Stimulated activated CD8-positive, alpha-beta memory T cell treated with anti-CD3 and anti-CD28 coated beads, Interleukin-7, amount 100 ng/mL, for 24 hours (primary cell): ENCODE measurements around the gene COL11A2.

Experiments used
- DNase-seq: peaks from one replicate; pipeline ENCODE4 v3.0.0-alpha.2; 2020; ENCODE audit warnings: low read depth

Gene COL11A2

GRCh38 chr6:33192671-33193602 lies 670 bp upstream of the COL11A2 start:
- DNase-seq = no peak

DNA sequence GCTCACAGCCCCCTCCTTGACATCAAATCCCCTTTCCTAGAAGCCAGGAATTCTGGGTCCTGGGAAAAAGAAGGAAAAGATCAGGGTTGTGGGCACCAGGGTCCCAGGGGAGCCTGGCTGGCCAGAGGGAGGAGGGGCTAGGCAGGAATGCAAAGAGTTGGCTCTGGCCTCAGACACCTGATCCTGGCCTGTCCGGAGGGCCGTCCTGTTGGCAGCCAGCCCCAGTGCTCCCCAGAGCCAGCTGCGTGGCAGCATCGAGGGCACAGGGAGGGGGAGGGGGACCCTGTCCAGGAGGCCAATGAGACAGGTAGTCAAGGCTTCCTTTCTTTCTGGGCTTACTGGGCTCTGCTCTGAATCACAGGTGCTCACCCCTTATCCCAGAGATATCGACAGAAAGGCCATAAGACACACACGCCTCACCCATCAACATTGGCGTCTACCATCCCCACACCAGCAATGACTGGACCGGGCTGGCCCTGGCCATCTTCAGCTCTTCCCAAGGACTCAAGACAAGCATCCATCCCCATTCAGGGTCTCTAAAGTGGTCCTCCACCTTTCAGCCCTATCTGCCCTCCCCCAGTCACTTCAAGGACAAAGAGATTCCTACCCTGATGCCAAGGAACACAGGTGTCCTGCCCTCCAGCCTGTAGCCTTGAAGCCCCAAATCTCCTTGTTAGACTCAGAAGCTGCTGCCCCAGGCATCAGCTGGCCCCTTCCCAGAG lies 723 bp downstream of the COL11A2 start:
- no peak for DNase-seq

- no peak for DNase-seq
Observed at GRCh38 chr6:33190504-33191107, 1.7 kb downstream of the COL11A2 start.

DNA sequence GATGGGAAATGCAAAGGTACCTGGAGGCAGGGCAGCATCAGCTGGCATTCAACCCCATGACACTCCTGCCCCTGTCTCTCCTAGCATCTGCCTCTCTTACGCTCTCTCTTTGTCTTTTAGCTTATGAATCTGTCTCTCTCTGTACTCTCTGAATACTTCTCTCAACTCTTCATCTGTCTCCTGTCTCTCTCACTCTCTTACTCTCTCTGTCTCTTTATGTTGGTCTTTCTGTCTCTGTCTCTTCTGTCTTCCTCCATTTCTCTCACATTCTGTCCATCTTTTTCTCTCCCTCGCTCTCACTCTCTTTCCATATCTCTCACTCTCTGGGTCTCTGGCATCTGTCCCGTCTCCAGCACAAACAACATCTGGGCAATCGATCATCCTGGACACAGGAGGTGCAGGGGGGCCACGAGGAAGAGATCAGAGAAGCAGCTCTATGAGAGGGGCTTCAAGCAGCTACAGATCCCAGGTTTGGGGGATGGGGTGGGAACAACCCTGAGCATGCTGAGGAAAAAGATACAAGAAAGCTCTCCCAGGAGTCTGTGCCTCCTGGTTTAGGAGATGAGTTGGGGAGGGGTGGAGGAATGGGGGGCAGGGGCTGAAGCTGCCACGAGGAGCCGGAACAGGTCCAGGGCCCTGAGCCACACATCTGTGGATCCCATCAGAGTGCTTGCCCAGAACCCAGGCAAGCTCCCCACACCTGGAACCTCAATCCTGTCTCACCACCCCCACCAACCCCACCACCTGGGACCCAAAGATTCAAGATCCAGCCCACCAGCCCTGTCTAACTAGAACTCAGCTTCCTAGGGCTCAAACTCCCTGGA lies 2.4 kb downstream of the COL11A2 start:
- DNase-seq = no peak

- no peak for DNase-seq
Observed at GRCh38 chr6:33189164-33189563, 3.1 kb downstream of the COL11A2 start.

DNA sequence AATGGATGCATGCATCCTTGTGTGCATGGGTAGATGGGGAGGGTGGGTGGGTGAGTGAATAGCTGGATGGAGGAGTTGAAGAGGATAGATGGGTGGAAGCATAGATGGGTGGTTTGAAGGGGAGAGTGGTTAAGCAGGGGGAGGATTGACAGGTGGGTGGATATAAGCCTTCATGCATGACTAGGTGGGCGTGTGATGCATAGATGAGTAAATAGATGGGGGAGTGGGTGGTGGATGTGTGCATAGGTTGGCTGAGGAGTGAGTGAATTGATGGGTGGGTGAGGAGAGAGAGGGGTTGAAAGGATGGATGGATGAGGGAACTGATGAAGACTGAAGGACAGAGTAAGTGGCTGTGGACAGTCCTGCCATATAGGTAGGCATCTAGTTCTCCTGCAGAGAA lies 4.5 kb downstream of the COL11A2 start:
- DNase-seq = no peak

- DNase-seq = no peak
Observed at GRCh38 chr6:33185654-33186187, 6.5 kb downstream of the COL11A2 start.

DNA sequence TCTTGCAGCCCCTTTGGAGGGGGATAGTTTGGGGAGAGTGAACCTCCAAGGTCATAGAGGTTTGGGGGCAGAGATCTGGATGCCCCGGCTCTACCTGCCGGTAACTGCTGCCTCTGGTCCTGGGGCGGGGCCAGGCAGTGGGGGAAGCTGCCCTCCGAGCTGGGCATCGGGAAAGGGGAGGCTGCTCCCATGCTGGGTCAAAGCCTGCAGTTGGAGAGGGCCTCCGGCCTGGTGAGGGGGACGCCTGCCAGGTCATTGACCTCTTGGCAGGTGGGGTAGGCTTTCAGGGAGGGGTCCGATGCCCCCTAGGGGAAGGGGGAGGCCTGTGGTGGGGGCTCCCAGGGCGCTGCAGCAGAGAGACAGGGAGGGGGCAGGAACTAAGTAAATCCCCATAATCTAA lies 7.1 kb downstream of the COL11A2 start:
- DNase-seq = no peak

DNA sequence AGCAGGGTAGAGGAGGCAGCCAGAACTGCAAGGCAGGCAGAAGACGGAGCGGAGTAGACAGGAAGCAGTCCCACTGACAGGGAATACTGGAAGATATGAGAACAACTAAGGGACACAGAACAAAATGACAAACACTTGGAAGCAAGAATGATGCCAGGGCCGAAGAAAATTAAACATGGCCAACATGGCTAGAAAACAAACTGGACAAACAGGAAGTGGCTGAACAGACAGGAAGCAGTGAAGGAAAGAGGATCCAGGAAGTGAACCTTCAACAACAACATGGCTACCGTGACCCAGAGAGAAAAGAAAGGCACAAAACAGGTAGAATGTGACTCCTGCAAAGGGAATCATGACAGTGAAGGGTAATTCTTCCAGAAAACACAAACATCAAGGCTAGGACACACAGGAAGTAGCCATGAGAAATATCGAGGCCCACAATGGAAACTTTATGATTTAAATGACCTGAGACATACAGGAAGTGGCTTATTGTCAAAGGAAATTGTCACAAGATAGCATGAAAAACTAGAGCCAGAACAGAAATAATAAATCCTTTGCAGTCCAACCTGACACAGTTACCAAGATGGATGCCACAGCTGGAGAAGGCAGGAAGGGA lies 9.1 kb downstream of the COL11A2 start:
- no peak for DNase-seq

GRCh38 chr6:33181141-33181540 lies 11.1 kb downstream of the COL11A2 start:
- DNase-seq = no peak

GRCh38 chr6:33178755-33179475 lies 13.4 kb downstream of the COL11A2 start:
- DNase-seq = no peak

GRCh38 chr6:33177552-33178446 lies 14.5 kb downstream of the COL11A2 start:
- DNase-seq = no peak

GRCh38 chr6:33176906-33177305 lies 15.4 kb downstream of the COL11A2 start:
- no peak for DNase-seq

- no peak for DNase-seq
Observed at GRCh38 chr6:33175436-33176069, 16.7 kb downstream of the COL11A2 start.

DNA sequence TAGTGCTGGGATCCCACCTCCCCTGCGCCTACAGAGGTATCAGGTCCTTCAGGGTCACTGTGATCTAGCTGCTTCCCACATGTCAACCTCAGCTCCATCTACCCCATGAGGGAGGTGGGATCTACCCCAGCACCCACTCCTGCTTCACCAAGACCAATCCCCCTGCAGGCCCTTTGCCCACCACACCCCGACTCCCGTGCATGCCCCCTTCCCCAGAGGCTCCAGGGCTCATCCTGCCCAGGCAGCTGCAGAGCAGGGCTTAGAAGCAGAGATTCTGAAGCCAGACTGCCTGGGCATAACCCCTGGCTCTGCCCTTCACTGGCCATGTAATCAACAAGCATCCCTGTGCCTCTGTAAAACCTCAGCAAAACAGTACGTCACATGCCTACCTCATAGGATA lies 17.5 kb downstream of the COL11A2 start:
- no peak for DNase-seq

DNA sequence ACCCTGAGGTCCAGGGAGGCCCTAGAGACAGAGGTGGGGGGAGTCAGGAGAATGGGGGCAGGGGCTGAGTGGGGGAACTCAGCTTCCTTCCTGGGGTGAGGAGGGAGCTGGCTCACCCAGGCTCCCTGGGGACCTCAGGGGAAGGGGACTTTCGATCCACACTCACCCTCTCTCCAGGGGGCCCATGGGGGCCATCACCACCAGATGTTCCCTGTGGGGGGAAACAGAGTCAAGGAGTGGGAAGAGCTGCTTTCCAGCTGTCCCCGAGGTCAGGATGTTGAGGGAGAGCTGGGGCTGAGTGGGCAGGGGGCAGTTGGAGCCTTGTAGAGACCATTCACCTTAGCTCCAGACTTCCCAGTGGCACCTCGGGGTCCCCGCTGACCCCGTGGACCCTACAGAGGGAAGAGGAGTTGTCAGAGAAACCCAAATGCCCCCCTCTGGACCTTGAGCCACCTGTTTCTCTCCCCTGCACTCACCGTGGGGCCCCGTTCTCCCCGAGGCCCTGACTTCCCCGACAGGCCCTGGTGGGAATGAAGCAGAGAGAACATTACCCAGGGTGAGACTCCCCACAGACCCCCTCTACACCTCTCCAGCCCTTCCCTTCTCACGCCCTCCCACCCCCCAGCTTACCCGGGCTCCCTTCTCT lies 18.6 kb downstream of the COL11A2 start:
- no peak for DNase-seq

GRCh38 chr6:33172688-33173534 lies 19.4 kb downstream of the COL11A2 start:
- DNase-seq = no peak
